Fibroblast of the aortic adventitia (primary cell): ENCODE data around the gene LRFN2. TPM values are rescaled to one million over a fixed set of nuclear protein-coding genes. Genes with fewer than 3 reads are reported as not detected.

ENCODE experiments used
- DNase-seq: peaks from one replicate; pipeline ENCODE4 v3.0.0-alpha.2; 2010; ENCODE audit warnings: low read depth
- H3K4me3 ChIP-seq: 2 replicates; pipeline ENCODE4 v1.5.1; 2011; ENCODE audit warnings: low read depth, mild to moderate bottlenecking, control low read depth, low read length, moderate library complexity
- total RNA-seq: library from RNA; depleted of rRNA; stranded (reverse); fragments of >200 nt; gene quantifications from 2 replicates; pipeline ENCODE4 v1.2.3, GENCODE V29; 2012; ENCODE audit warnings: low replicate concordance
- TF ChIP-seq, protein P1 (sequence below): IDR thresholded peaks from 2 replicates; pipeline ENCODE4 v1.5.1; 2011; ENCODE audit warnings: mild to moderate bottlenecking, low read length, control low read depth, inconsistent platforms; ENCODE audit not compliant: insufficient read depth

LRFN2 gene
- total RNA-seq, 1 donor = not detected

DNA sequence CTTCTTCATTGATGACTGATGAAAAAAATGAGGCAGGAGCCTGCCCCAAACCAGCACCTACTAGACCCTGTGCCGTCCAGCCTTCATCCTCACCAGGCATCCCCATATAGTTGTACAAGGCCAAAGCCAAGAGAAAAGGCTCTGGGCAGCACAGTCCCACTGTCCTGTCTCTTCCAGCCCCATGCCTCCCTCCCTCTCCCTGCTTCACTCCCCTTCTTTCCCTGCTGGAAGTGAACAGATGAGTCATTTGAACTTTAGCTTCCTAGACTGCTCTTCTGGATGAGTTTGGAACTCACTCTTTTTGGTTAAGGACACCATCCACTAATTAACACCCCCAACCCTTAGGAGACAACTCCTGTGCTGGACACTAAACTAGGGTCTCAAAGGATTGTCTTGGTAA is 235.2 kb downstream of the LRFN2 start:
- TF ChIP-seq, protein P1, sequence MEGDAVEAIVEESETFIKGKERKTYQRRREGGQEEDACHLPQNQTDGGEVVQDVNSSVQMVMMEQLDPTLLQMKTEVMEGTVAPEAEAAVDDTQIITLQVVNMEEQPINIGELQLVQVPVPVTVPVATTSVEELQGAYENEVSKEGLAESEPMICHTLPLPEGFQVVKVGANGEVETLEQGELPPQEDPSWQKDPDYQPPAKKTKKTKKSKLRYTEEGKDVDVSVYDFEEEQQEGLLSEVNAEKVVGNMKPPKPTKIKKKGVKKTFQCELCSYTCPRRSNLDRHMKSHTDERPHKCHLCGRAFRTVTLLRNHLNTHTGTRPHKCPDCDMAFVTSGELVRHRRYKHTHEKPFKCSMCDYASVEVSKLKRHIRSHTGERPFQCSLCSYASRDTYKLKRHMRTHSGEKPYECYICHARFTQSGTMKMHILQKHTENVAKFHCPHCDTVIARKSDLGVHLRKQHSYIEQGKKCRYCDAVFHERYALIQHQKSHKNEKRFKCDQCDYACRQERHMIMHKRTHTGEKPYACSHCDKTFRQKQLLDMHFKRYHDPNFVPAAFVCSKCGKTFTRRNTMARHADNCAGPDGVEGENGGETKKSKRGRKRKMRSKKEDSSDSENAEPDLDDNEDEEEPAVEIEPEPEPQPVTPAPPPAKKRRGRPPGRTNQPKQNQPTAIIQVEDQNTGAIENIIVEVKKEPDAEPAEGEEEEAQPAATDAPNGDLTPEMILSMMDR = no peak
- DNase-seq = no peak

DNA sequence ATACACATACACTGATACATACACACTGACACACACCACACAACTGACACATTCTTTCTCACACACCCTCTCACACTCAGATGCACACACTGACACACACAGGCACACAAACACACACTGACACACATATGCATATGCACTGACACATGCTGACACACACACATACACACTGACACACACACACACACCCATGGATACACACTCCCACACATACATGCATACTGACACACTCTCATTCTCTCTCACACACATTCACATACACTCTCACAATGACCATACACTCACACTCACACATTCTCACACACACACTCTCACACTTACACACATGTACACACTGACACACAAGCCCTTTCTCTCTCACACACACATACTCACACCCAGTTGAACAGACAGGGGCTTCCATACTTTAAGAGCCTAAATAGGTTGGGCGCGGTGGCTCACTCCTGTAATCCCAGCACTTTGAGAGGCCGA is 236.4 kb downstream of the LRFN2 start:
- TF ChIP-seq, protein P1 = no peak
- H3K4me3 ChIP-seq = no peak overlapping the region
- DNase-seq = no peak

More for the DNA sequence above, 235.2 kb downstream of the LRFN2 start:
- no peak overlapping the region for H3K4me3 ChIP-seq

DNA sequence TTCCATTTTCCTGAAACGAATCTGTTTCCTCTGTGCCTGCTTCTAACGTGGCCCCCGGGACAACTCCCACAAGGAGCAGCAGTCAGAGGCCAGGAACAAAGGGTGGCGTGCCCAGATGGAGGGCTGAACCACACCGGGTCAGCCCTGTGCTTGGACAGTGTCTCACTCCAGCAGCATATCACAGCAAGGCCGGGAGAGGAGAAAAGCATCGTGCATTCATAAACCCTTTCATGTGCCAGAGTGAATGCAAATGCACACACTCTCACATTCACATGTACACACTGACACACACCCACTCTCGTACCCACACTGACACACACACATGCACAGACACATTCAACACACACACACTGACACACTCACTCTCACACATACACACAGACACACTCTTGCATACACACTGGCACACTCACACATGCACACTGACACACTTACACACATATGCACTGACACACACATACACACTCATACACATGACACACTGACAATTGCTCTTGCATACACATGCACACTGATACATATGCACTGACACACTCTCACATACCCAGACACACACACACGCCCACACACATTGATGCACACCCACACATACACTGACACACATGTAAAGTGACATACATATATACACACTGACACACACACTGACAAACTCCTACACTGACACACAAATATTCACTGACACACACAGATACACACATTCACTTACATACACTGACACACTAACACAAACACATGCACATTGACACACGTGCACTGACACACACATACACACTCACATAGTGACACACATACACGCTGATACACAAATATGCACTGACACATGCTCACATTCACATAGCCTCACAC is 237.0 kb downstream of the LRFN2 start:
- DNase-seq = no peak
- TF ChIP-seq, protein P1 = no peak
- H3K4me3 ChIP-seq = no peak overlapping the region

DNA sequence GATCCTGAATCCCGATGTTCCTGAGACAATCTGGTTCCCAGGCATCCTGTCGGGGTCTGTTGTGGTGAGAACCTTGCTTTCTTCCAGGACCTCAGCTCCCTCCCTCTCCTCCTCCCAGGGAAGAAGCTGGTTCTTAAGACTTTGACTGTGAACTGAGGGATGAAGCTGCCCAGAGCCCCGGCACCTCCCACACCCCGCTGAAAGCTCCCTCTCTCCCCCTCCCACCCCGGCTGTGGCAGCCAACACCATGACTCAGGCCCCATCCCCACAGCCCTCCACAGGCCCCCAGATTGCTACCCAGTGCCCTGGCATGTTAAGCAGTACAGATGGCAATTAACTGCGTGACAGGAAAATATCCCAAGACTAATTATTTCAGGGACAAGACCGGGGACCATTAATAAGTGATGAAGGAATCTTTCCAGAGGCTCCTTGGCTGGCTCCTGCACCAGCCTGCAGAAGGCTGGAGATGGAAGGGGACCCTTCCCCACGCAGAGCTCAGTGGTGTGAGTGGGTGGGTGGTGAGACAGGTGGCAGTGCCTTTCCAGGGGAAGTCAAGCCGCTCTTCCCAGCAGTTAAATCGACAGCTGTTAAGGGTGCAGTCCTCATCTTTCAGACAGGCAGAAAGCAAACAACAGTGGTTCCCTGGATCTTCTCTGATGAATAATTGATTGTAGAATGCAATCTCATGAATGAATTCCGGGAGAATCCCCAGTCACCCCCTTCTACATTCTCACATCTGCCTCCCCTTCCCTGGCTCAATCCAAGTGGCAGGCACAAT is 237.9 kb downstream of the LRFN2 start:
- no peak overlapping the region for H3K4me3 ChIP-seq
- TF ChIP-seq, protein P1 = no peak
- DNase-seq = no peak

DNA sequence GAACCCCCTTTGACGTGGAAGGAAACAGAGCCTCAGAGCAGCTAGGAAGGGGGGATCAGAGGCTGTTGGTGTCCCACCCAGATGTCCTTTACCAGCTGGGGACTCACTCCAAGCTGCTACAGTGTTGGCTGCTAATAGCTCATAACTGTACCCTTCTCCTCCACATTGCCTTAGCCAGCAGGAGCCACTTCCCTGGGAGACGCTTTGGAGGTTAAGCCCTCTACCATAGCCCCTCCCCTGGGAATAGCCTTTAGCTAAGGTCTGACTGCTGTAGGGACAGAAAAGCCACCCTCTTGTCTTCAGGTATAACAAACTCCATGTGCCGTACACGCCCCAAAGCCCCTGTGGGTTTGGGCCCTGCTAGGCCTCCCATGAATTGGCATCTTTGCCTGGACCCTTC is 238.6 kb downstream of the LRFN2 start:
- DNase-seq = no peak
- TF ChIP-seq, protein P1 = no peak
- no peak overlapping the region for H3K4me3 ChIP-seq

DNA sequence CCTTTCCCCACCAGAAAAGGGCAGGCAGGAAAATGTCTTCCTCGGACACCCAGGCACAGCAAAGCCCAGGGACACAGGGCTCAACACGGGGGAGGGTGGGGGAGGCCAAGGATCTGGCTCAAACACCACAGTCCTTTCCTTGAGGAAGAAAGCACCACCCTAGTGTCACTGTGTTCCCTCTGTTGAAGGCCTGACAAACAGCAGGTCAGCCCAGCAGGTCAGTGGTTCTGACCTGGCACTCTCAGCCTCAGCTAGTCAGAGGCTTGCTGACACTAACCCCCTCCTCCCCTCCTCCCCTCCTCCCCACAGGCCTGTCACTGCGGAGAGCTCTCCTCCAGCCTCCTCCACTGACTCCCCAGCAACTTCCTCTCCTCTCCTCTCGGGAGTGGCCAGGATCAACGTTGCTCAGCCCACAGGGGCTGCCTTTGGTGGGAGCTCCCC is 239.6 kb downstream of the LRFN2 start:
- TF ChIP-seq, protein P1 = no peak
- no peak overlapping the region for H3K4me3 ChIP-seq
- no peak for DNase-seq
